Thoracic aorta (tissue), 2 donors: ENCODE data around the gene SCRG1. TPM values are rescaled to one million over a fixed set of nuclear protein-coding genes. Genes with fewer than 3 reads are reported as not detected.
A peak's percentile ranks its signal among the peaks of the same experiment; 100 is the strongest.

Experiments used
- ATAC-seq: fragments of 150-250 bp; one replicate; pipeline ENCODE4 v1.8.0; 2017; ENCODE audit warnings: low read depth; ENCODE audit not compliant: insufficient number of reproducible peaks, low FRiP score
- DNase-seq: peaks from one replicate; pipeline ENCODE4 v3.0.0-alpha.2; 2020; ENCODE audit warnings: low spot score
- H3K27ac ChIP-seq, 2 donors: fragments of 200-600 bp; sonication (generic); 1 replicate in 1 of 2; 2 replicates in 1 of 2; pipeline ENCODE4 v1.5.1; 2016; ENCODE audit warnings: mild to moderate bottlenecking in 2 of 2, moderate library complexity in 2 of 2
- H3K27me3 ChIP-seq: fragments of 200-600 bp; sonication (generic); replicated peaks from 2 replicates; pipeline ENCODE4 v1.6.0; 2016; ENCODE audit warnings: mild to moderate bottlenecking; ENCODE audit not compliant: insufficient read depth
- H3K36me3 ChIP-seq: fragments of 200-600 bp; sonication (generic); one replicate; pipeline ENCODE4 v1.5.1; 2016
- H3K4me1 ChIP-seq, 2 donors: fragments of 200-600 bp; sonication (generic); 1 replicate in 1 of 2; 2 replicates in 1 of 2; pipeline versions ENCODE4 v1.5.1 to v1.6.0; 2016; ENCODE audit warnings: low read depth in 2 of 2, mild to moderate bottlenecking in 1 of 2; ENCODE audit not compliant: control insufficient read depth in 1 of 2
- H3K4me3 ChIP-seq: fragments of 200-600 bp; sonication (generic); 2 replicates; pipeline ENCODE4 v1.5.1; 2016; ENCODE audit warnings: mild to moderate bottlenecking
- H3K9me3 ChIP-seq: fragments of 200-600 bp; sonication (generic); 2 replicates; pipeline ENCODE4 v1.5.1; 2016
- total RNA-seq, 2 donors: library from RNA; depleted of rRNA; stranded (reverse); fragments of >200 nt; gene quantifications; one replicate each; pipeline versions ENCODE4 v1.1.0 to v1.2.3, GENCODE V29; 2016
- TF ChIP-seq, protein P1 (sequence below): fragments of 200-600 bp; sonication (generic); IDR thresholded peaks from one replicate; pipeline ENCODE4 v1.5.1; 2019; ENCODE audit warnings: antibody characterized with exemption

The SCRG1 gene
- total RNA-seq, 2 donors from 2014 or later, result 6.9 to 9.7 TPM

DNA sequence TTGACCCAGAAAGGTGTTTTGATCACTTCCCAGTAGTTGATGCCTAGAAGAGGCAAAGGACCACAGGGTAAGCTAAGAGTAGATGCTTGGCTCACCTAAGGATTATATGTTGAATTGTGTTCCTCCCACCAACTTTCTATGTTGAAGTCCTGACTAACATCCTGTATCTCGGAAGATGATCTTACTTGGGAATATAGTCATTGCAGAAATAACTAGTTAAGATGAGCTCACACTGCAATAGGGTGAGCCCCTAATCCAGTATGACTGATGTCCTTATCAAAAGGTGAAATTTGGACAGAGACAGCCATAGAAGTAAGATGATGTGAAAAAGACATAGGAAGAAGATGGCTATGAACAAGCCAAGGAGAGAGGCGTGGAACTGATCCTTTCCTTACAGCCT is 61.5 kb downstream of the SCRG1 start:
- ATAC-seq, result no peak

DNA sequence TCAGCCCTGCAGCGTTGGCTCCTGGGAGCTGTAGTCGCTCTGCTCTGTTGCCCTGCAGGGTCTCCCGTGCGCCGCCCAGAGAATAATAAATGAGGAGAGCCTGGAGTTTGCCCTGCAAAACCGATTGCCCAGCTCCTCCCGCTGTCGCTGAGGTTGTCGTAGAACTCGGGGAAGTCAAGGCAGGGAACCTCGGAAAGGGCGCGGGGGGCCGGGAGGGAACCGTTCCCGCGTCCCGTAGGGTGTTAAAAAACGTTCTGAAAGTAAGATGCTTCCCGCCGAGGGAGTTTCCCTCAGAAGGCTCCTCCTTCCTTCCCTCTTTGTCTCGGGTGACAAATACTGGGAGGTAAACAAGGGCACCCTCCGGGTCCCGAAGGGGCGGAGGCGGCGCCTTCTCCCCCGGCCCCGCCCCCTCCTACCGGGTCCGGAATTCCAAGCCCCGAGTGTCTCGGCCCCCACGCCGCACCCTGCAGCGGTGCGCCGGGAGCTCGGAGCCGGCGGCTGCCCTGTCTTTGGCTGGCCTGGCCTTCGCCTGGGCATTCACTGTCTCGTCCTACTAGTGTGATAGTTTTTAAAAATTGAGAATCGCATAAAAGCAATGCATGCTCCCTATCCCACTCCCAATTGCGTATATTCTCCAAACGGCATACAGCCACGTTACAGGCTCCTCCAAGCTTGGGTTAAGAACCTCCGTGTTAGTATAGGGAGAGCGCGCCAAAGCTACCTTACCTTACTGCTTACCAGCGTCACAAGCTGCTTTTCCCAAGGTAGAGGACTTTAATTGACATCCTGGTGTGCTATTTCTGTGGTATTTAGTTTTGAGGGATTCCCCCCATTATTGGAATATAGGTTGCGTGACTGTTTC is 63.8 kb downstream of the SCRG1 start:
- ATAC-seq (peak; percentile 17), DNase-seq (peak; percentile 7)
- Histone ChIP-seq H3K27me3 (no peaks in the 10 kb centered on the region), H3K9me3 (no peaks in the 10 kb centered on the region), H3K27ac (peak overlapping the region; percentile 53 to 77), H3K4me3 (peak overlapping the region; percentile 88), H3K36me3 (no peaks in the 10 kb centered on the region), H3K4me1 (peaks cover 7 to 22% of the 10 kb centered on the region in 2 donors)
- TF ChIP-seq, protein P1, sequence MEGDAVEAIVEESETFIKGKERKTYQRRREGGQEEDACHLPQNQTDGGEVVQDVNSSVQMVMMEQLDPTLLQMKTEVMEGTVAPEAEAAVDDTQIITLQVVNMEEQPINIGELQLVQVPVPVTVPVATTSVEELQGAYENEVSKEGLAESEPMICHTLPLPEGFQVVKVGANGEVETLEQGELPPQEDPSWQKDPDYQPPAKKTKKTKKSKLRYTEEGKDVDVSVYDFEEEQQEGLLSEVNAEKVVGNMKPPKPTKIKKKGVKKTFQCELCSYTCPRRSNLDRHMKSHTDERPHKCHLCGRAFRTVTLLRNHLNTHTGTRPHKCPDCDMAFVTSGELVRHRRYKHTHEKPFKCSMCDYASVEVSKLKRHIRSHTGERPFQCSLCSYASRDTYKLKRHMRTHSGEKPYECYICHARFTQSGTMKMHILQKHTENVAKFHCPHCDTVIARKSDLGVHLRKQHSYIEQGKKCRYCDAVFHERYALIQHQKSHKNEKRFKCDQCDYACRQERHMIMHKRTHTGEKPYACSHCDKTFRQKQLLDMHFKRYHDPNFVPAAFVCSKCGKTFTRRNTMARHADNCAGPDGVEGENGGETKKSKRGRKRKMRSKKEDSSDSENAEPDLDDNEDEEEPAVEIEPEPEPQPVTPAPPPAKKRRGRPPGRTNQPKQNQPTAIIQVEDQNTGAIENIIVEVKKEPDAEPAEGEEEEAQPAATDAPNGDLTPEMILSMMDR, result no peak

More for the DNA sequence above, 61.5 kb downstream of the SCRG1 start:
- H3K36me3 ChIP-seq, result no peaks in the 10 kb centered on the region
- DNase-seq, result no peak
- no peak overlapping the region for H3K27ac ChIP-seq
- no peaks in the 10 kb centered on the region for H3K27me3 ChIP-seq
- H3K4me3 ChIP-seq, result no peak overlapping the region
- H3K9me3 ChIP-seq, result no peaks in the 10 kb centered on the region
- TF ChIP-seq, protein P1, result no peak
- peaks cover 0 to 6% of the 10 kb centered on the region in 2 donors for H3K4me1 ChIP-seq

Other genes starting within 250 kb of the SCRG1 start
- gene GALNT7, start 230.3 kb downstream of the SCRG1 start, total RNA-seq, result 10 to 100 TPM; 12.7 to 23.1 TPM
- gene HMGB2, start 64.8 kb downstream of the SCRG1 start, total RNA-seq, result 10 to 100 TPM; 28.8 to 33.4 TPM
- 10 to 100 TPM; 56.9 to 61.7 TPM for gene SAP30, start 28.2 kb downstream of the SCRG1 start, total RNA-seq
- 10 to 100 TPM; 25.7 to 28.2 TPM for gene HAND2, start 131.1 kb upstream of the SCRG1 start, total RNA-seq